Epithelial cell of esophagus (primary cell): ENCODE measurements around the gene TRAPPC10.

ENCODE experiments used
- DNase-seq: peaks from one replicate; pipeline ENCODE4 v3.0.0; 2010; ENCODE audit warnings: low read depth
- H3K4me3 ChIP-seq: 2 replicates; pipeline ENCODE4 v1.5.1; 2011; ENCODE audit warnings: mild to moderate bottlenecking, low read length, control low read depth
- TF ChIP-seq, protein P1 (sequence below): IDR thresholded peaks from 2 replicates; pipeline ENCODE4 v1.5.1; 2011; ENCODE audit warnings: low read depth, mild to moderate bottlenecking, low read length, control low read depth, inconsistent platforms; ENCODE audit not compliant: insufficient read depth; ENCODE audit errors: missing control alignments

TRAPPC10 gene

GRCh38 chr21:43975469-43976098 lies 36.5 kb upstream of the TRAPPC10 start:
- peak; percentile 74 for DNase-seq
- TF ChIP-seq, protein P1, sequence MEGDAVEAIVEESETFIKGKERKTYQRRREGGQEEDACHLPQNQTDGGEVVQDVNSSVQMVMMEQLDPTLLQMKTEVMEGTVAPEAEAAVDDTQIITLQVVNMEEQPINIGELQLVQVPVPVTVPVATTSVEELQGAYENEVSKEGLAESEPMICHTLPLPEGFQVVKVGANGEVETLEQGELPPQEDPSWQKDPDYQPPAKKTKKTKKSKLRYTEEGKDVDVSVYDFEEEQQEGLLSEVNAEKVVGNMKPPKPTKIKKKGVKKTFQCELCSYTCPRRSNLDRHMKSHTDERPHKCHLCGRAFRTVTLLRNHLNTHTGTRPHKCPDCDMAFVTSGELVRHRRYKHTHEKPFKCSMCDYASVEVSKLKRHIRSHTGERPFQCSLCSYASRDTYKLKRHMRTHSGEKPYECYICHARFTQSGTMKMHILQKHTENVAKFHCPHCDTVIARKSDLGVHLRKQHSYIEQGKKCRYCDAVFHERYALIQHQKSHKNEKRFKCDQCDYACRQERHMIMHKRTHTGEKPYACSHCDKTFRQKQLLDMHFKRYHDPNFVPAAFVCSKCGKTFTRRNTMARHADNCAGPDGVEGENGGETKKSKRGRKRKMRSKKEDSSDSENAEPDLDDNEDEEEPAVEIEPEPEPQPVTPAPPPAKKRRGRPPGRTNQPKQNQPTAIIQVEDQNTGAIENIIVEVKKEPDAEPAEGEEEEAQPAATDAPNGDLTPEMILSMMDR: peak; percentile 97
- no peak overlapping the region for H3K4me3 ChIP-seq

GRCh38 chr21:43976661-43977060 lies 35.4 kb upstream of the TRAPPC10 start:
- no peak for DNase-seq
- TF ChIP-seq, protein P1: no peak
- no peak overlapping the region for H3K4me3 ChIP-seq

GRCh38 chr21:43978060-43978459 lies 34.0 kb upstream of the TRAPPC10 start:
- DNase-seq: no peak
- TF ChIP-seq, protein P1: no peak
- H3K4me3 ChIP-seq: no peak overlapping the region

GRCh38 chr21:43979654-43980053 lies 32.5 kb upstream of the TRAPPC10 start:
- DNase-seq: no peak
- TF ChIP-seq, protein P1: no peak
- H3K4me3 ChIP-seq: no peak overlapping the region

DNA sequence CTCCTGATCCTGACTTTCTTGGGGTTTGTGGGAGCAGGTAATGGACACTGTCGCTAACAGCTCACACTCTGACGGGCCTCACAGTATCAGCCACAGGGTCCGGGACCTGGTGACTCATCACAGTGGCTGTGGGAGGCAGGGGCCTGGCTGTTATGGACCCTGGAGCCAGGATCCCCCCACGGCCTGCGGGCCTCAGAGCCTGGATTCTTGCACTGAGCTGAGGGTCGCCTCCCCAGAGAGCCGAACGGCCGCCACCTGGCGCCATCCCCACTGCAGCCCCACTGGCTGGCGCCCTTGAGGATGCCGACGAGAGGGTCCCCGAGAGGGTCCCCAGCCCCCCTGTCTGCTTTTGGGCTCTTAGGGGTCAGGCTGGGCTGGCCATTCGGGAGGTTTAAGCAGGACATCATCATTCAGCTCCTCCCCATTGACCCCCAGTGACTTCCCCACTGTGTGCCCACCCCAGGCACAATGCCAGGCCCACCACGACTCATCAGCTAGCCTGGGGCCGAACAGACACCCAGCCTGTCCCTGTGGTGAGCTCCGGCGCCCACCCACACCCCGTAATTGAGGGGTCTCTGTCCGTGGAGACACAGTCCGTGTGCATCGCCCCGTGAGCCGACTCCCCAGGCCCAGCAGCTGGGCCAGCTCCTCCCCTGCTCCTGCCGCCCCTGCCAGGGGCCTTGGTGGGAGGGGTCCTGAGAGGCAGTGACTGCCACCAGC lies 30.8 kb upstream of the TRAPPC10 start:
- DNase-seq: no peak
- TF ChIP-seq, protein P1: no peak
- no peak overlapping the region for H3K4me3 ChIP-seq

GRCh38 chr21:43981871-43982210 lies 30.3 kb upstream of the TRAPPC10 start:
- DNase-seq: no peak
- no peak overlapping the region for H3K4me3 ChIP-seq
- TF ChIP-seq, protein P1: no peak
